ENCODE results near the gene COL27A1.
A peak's percentile ranks its signal among the peaks of the same experiment; 100 is the strongest.

Gene COL27A1

DNA sequence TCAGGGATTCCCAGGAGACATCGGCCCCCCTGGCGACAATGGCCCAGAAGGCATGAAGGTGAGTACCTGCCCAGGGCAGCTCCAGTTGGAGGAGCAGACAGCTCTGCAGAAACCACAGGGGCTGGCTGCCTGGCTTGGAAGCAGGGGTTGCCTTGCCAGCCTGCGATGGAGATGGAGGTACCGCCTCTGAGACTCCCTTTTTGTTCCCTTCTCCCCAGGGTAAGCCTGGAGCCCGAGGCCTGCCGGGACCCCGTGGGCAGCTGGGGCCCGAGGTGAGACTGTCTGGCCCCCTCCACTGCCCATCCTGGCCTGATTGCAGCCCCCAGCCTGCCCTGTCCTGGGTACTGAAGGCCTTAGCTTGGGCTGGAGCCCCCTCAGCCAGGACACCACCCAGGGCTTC lies 84.9 kb downstream of the COL27A1 start:
- no peak for DNase-seq
- TF ChIP-seq POLR2A (IDR thresholded peaks at IDR 0.05; ENCODE audit: low read length) = no peak
- no peak for TF ChIP-seq GATA1 (IDR thresholded peaks at IDR 0.05; ENCODE audit: low read depth, low read length)

GRCh38 chr9:114240647-114241558 lies 85.6 kb downstream of the COL27A1 start:
- peak in 1 of 2 experiments; percentile 5 for DNase-seq
- TF ChIP-seq GATA1 (IDR thresholded peaks at IDR 0.05; ENCODE audit: low read depth, low read length) (no peak), POLR2A (IDR thresholded peaks at IDR 0.05; ENCODE audit: low read length) (no peak)

DNA sequence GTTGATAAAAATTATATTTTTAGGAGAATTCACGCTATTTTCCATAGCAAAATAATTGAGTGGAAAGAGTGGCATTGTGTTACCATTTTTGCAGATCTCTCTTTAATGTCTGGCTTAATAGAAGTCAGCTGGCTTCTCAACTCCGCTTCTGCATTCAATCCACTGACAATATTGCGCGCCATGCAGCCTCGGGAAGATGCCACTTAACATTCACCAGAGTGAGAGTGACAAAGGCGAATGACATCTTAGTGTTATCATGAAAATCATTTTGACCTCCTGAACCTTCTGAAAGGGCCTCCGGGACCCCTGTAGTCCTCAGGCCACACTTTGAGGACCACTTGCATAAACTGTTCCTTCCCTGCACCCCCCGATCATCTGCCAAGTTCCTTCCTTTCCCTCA lies 87.5 kb downstream of the COL27A1 start:
- no peak for DNase-seq
- no peak for TF ChIP-seq POLR2A (IDR thresholded peaks at IDR 0.05; ENCODE audit: low read length)
- no peak for TF ChIP-seq GATA1 (IDR thresholded peaks at IDR 0.05; ENCODE audit: low read depth, low read length)

DNA sequence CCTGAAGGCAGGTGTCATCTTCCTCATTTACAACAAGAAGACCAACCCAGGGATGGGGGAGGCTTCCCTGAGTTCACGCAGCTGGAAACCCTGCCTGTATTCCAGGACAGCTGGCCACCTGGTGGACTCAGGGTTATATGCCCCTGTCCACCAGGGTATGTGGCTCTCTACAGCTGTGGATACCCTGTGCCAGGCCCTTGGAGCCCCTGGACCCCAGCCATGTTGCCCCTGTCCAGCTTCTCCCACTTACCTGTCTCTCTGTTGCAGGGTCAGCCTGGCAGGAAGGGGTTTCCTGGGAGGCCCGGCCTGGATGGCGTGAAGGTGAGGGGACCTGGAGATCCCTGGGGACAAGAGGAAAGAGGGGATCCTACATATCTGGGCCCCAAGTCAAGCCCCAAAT lies 87.9 kb downstream of the COL27A1 start:
- TF ChIP-seq GATA1 (IDR thresholded peaks at IDR 0.05; ENCODE audit: low read depth, low read length) = no peak
- DNase-seq = no peak

- DNase-seq = no peak
- no peak for TF ChIP-seq POLR2A (IDR thresholded peaks at IDR 0.05; ENCODE audit: low read length)
- TF ChIP-seq GATA1 (IDR thresholded peaks at IDR 0.05; ENCODE audit: low read depth, low read length) = no peak
Observed at GRCh38 chr9:114244570-114244969, 89.2 kb downstream of the COL27A1 start.

DNA sequence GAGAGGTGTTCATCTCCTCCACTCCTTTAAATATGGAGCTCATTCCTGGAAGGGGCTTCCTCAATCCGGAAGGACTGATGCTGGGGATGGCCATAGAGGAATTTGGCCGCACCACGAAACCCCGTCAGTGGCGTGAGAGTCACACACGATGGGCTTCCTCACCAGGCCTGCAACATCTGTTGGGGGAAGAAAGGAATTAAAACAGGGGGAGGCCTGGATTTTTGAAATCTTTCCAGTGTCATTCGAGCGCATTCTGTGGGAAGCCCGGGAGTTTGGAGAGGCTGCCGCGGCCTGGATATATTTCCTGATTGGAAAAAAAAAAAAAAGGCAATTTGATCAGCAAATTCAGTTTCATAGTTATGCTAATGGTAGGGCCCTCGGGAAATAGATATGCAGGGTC lies 91.2 kb downstream of the COL27A1 start:
- DNase-seq = no peak
- no peak for TF ChIP-seq GATA1 (IDR thresholded peaks at IDR 0.05; ENCODE audit: low read depth, low read length)
- no peak for TF ChIP-seq POLR2A (IDR thresholded peaks at IDR 0.05; ENCODE audit: low read length)

- TF ChIP-seq POLR2A (IDR thresholded peaks at IDR 0.05; ENCODE audit: low read length) (no peak), GATA1 (IDR thresholded peaks at IDR 0.05; ENCODE audit: low read depth, low read length) (no peak)
- no peak for DNase-seq
Observed at GRCh38 chr9:114247077-114247476, 91.7 kb downstream of the COL27A1 start.

GRCh38 chr9:114247491-114247890 lies 92.2 kb downstream of the COL27A1 start:
- DNase-seq = no peak
- TF ChIP-seq GATA1 (IDR thresholded peaks at IDR 0.05; ENCODE audit: low read depth, low read length) (no peak), POLR2A (IDR thresholded peaks at IDR 0.05; ENCODE audit: low read length) (no peak)

GRCh38 chr9:114248299-114248707 lies 93.0 kb downstream of the COL27A1 start:
- no peak for TF ChIP-seq GATA1 (IDR thresholded peaks at IDR 0.05; ENCODE audit: low read depth, low read length)
- TF ChIP-seq POLR2A (IDR thresholded peaks at IDR 0.05; ENCODE audit: low read length) = no peak
- DNase-seq = no peak

- TF ChIP-seq POLR2A (IDR thresholded peaks at IDR 0.05; ENCODE audit: low read length) = no peak
- TF ChIP-seq GATA1 (IDR thresholded peaks at IDR 0.05; ENCODE audit: low read depth, low read length) = no peak
- no peak for DNase-seq
Observed at GRCh38 chr9:114249424-114250234, 94.3 kb downstream of the COL27A1 start.

DNA sequence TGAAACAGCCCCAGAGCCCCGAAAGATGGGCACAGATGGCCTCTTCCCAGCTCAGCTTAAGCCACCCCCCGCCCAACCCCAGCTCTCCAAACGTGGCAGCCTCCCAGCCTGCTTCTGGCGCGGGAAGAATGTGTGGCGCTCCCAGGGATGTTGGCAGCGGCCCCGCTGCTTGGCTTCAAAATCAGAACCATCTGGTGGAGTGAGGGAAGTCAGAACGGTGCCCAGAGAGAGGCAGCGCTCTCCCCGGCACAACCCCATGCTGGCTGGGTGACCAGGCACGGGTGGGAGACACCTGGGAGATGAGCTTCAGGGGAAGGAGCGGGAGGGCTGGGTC lies 94.9 kb downstream of the COL27A1 start:
- DNase-seq = no peak

GRCh38 chr9:114250648-114251047 lies 95.3 kb downstream of the COL27A1 start:
- TF ChIP-seq POLR2A (IDR thresholded peaks at IDR 0.05; ENCODE audit: low read length) (no peak), GATA1 (IDR thresholded peaks at IDR 0.05; ENCODE audit: low read depth, low read length) (no peak)

More for the DNA sequence above, 94.9 kb downstream of the COL27A1 start:
- no peak for TF ChIP-seq GATA1 (IDR thresholded peaks at IDR 0.05; ENCODE audit: low read depth, low read length)
- no peak for TF ChIP-seq POLR2A (IDR thresholded peaks at IDR 0.05; ENCODE audit: low read length)

GRCh38 chr9:114252394-114252793 lies 97.1 kb downstream of the COL27A1 start:
- TF ChIP-seq POLR2A (IDR thresholded peaks at IDR 0.05; ENCODE audit: low read length) = no peak
- no peak for TF ChIP-seq GATA1 (IDR thresholded peaks at IDR 0.05; ENCODE audit: low read depth, low read length)
- DNase-seq = no peak

More at GRCh38 chr9:114250648-114251047, 95.3 kb downstream of the COL27A1 start:
- no peak for DNase-seq

GRCh38 chr9:114256827-114257328 lies 101.5 kb downstream of the COL27A1 start:
- no peak for TF ChIP-seq POLR2A (IDR thresholded peaks at IDR 0.05; ENCODE audit: low read length)
- no peak for DNase-seq

Measured in erythroblast (primary cell).